ENCODE measurements around the gene RAF1. TPM values are rescaled to one million over a fixed set of nuclear protein-coding genes. Genes with fewer than 3 reads are reported as not detected.
A peak's percentile ranks its signal among the peaks of the same experiment; 100 is the strongest.
"Not testable (repeated sequence)": the region's sequence is repeated elsewhere in the genome, so short reads cannot be mapped to it uniquely, and the experiment has no call there.

The RAF1 gene
- polyA plus RNA-seq, 3 donors = 101 to 138 (median 135) TPM

GRCh38 chr3:12648384-12648959, 15.4 kb downstream of the RAF1 start:
- no peak for DNase-seq

GRCh38 chr3:12644331-12644937, 19.5 kb downstream of the RAF1 start:
- no peak for DNase-seq

- DNase-seq = no peak
These were observed 20.2 kb downstream of the RAF1 start for GRCh38 chr3:12643724-12644123.

GRCh38 chr3:12643010-12643380, 20.9 kb downstream of the RAF1 start:
- peak; percentile 19 for DNase-seq

- not testable (repeated sequence) for DNase-seq
These were observed 23.1 kb downstream of the RAF1 start for GRCh38 chr3:12640853-12641252.

GRCh38 chr3:12638105-12638504, 25.8 kb downstream of the RAF1 start:
- no peak for DNase-seq

GRCh38 chr3:12633108-12633507, 30.8 kb downstream of the RAF1 start:
- no peak for DNase-seq

GRCh38 chr3:12632523-12632922, 31.4 kb downstream of the RAF1 start:
- no peak for DNase-seq

- not testable (repeated sequence) for DNase-seq
These were observed 33.1 kb downstream of the RAF1 start for GRCh38 chr3:12630843-12631242.

- no peak for DNase-seq
These were observed 33.6 kb downstream of the RAF1 start for GRCh38 chr3:12630292-12630691.

- DNase-seq = no peak
These were observed 34.4 kb downstream of the RAF1 start for GRCh38 chr3:12629560-12629959.

GRCh38 chr3:12628813-12629212, 35.1 kb downstream of the RAF1 start:
- DNase-seq = no peak

GRCh38 chr3:12627370-12627769, 36.5 kb downstream of the RAF1 start:
- no peak for DNase-seq

GRCh38 chr3:12624964-12625363, 39.0 kb downstream of the RAF1 start:
- DNase-seq = not testable (repeated sequence)

- DNase-seq = no peak
These were observed 39.9 kb downstream of the RAF1 start for GRCh38 chr3:12624056-12624455.

GRCh38 chr3:12622335-12622734, 41.6 kb downstream of the RAF1 start:
- DNase-seq = no peak

- no peak for DNase-seq
These were observed 43.2 kb downstream of the RAF1 start for GRCh38 chr3:12620729-12621128.

GRCh38 chr3:12620305-12620704, 43.6 kb downstream of the RAF1 start:
- DNase-seq = no peak

- DNase-seq = no peak
These were observed 45.5 kb downstream of the RAF1 start for GRCh38 chr3:12618426-12618825.

GRCh38 chr3:12615266-12615665, 48.7 kb downstream of the RAF1 start:
- no peak for DNase-seq

GRCh38 chr3:12613250-12613649, 50.7 kb downstream of the RAF1 start:
- no peak for DNase-seq

- no peak for DNase-seq
These were observed 51.2 kb downstream of the RAF1 start for GRCh38 chr3:12612514-12613226.

GRCh38 chr3:12611117-12611516, 52.8 kb downstream of the RAF1 start:
- no peak for DNase-seq

- DNase-seq = no peak
These were observed 55.5 kb downstream of the RAF1 start for GRCh38 chr3:12608376-12608775.

All from renal pelvis (tissue), 4 donors.